GM19468 (cell line): Measurements from ENCODE around the gene METRN.
"Not testable (repeated sequence)": the region's sequence is repeated elsewhere in the genome, so short reads cannot be mapped to it uniquely, and the experiment has no call there.

Experiments used
- ATAC-seq: cut with Tn5 transposase; IDR thresholded peaks from one replicate; pipeline ENCODE4 v1.9.1; 2021; ENCODE audit warnings: mild to moderate bottlenecking, moderate library complexity, moderate number of reproducible peaks; ENCODE audit not compliant: unreplicated experiment; ENCODE audit errors: extremely low read depth

METRN gene

DNA sequence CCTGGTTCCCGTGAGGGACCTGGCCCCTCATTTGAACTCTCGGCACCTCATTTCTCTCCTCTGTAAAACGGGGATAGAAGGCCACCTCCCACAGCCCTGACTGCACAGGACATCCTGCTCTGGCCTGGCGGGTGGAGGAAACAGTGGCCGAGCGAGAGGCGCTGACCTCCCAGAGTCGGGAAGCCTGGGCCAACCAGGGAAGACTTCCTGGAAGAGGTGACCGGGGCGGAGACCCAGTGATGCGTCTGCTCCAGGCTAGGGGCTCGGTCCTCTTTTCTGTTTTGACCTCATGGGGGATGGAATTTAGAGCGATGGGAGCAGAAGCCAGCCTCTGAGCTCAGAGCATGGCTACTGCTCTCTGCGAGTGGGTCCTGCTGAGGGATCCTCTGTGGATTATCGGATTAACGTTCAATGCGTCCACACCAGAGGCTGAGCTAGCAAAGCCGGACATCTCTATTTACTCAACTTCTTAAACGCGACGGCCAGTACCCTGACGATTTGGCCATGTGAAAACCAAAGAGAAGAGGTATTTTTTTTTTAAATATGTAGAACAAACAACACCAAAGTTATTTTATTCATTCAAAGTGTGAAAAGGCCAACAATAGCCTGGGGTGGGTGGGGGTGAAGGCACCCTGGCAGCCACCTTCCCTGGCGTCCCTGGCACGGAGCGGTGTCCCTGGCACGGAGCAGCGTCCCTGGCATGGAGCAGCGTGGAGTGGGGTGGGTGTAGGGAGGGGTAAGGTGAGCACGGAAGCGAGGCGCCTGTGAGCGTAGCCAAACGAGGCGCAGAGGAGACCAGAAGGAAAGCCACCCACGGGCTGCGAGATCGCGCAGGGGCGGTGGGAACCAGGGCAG lies 36.5 kb downstream of the METRN start:
- no peak for ATAC-seq

GRCh38 chr16:752007-752312 lies 37.0 kb downstream of the METRN start:
- no peak for ATAC-seq

DNA sequence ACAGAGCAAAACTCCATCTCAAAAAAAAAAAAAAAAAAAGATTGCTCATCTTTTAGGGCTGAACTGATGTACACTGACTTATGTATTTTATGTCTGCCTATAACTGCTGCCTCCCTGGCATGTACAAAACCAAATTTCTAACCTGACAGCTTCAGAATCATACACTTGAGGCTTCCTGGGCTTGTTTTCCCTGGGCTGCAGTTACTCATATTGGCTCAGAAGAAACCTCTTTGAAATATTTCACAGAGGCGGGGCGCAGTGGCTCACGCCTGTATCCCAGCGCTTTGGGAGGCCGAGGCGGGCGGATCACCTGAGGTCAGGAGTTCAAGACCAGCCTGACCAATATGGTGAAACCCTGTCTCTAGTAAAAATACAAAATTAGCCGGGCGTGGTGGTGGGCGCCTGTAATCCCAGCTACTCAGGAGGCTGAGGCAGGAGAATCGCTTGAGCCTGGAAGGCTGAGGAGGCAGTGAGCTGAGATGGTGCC lies 39.2 kb downstream of the METRN start:
- ATAC-seq: not testable (repeated sequence)

GRCh38 chr16:754656-755055 lies 39.7 kb downstream of the METRN start:
- no peak for ATAC-seq

DNA sequence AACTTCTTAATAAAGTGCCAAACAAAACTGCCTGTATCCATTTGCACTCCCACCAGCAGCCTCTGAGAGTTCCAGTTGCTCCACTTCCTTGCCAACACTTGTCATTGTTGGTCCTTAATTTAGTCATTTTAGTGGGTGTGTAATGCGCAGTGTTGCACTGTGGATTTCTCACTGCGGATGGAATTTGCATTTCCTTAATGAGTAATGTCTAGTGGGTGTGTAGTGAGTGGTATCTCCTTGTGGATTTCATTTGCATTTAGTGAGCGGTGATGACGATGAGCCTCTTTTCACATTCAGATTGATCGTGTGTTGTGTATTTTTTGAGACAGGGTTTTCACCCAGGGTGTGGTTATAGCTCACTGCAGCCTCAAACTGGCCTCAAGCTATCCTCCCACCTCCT lies 41.5 kb downstream of the METRN start:
- ATAC-seq: no peak

GRCh38 chr16:759110-759910 lies 44.4 kb downstream of the METRN start:
- no peak for ATAC-seq

GRCh38 chr16:760065-760464 lies 45.1 kb downstream of the METRN start:
- ATAC-seq: no peak

- no peak for ATAC-seq
These were observed 45.8 kb downstream of the METRN start, which contains the start of gene MSLN for GRCh38 chr16:760545-761343. MSLN (plus strand) TSS chr16:760734; CDS start chr16:762681, 1,947 bp downstream.

GRCh38 chr16:761625-762513 lies 47.0 kb downstream of the METRN start:
- no peak for ATAC-seq

GRCh38 chr16:762595-763268 lies 47.8 kb downstream of the METRN start:
- no peak for ATAC-seq

GRCh38 chr16:763369-764183 lies 48.7 kb downstream of the METRN start:
- ATAC-seq: no peak

- no peak for ATAC-seq
These were observed 49.3 kb downstream of the METRN start for GRCh38 chr16:764184-764750.

GRCh38 chr16:764848-765487 lies 50.0 kb downstream of the METRN start:
- ATAC-seq: no peak

DNA sequence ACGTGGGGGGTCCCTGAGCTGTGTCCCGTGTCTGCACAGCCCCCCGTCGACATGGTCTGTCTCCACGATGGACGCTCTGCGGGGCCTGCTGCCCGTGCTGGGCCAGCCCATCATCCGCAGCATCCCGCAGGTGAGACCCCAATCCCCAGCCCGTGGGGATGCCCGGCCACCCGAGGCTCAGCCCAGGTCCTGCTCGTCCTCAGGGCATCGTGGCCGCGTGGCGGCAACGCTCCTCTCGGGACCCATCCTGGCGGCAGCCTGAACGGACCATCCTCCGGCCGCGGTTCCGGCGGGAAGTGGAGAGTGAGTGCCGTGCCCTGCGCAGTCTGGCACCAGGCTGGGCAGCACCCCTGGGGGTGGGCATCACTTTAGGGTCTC lies 50.6 kb downstream of the METRN start:
- no peak for ATAC-seq

- no peak for ATAC-seq
These were observed 51.3 kb downstream of the METRN start for GRCh38 chr16:766008-766819.

DNA sequence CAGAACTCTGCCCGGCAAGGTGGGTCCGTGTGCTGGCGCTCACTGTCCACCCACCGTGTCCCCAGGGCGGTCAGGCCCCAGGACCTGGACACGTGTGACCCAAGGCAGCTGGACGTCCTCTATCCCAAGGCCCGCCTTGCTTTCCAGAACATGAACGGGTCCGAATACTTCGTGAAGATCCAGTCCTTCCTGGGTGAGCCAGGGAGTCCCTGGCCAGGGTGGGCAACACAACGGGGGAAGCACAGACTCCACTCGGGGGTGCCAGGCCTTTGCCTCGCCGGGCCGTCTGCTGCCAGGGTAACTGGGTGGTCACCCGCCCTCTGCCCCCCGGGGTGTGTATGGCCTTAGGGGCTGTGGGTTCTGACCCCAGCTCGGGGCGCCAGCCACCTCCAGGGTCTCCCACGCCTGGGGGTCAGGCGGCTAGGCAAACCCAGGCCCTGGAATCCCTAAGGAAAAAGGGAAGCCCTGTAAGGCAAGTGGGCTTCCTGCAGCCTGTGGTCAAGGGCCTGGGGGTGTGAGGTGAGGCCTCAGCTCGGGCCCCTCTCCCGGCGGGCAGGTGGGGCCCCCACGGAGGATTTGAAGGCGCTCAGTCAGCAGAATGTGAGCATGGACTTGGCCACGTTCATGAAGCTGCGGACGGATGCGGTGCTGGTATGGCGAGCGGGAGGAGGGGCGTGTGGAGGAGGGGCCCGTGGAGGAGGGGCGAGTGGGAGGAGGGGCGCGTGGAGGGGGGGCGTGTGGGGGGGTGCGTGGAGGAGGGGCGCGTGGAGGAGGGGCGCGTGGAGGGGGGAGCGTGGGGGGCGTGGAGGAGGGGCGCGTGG lies 52.1 kb downstream of the METRN start:
- no peak for ATAC-seq
